Liver (tissue), 9 donors: ENCODE data around the gene INO80. TPM values are rescaled to one million over a fixed set of nuclear protein-coding genes. Genes with fewer than 3 reads are reported as not detected.

Source experiments
- DNase-seq: peaks from one replicate; pipeline ENCODE4 v3.0.0-alpha.2; 2017; ENCODE audit warnings: low spot score
- H3K27ac ChIP-seq, 2 donors: one replicate each; pipeline ENCODE4 v1.7.0; 2013; ENCODE audit warnings: inconsistent platforms in 2 of 2, low read length in 2 of 2, control low read depth in 1 of 2, low read depth in 1 of 2, mild to moderate bottlenecking in 1 of 2
- H3K27me3 ChIP-seq, 4 donors: one replicate each; pipeline versions ENCODE4 v1.6.1 to v1.7.0; 2013; ENCODE audit warnings: low read length in 3 of 4, inconsistent platforms in 1 of 4, mild to moderate bottlenecking in 1 of 4, moderate library complexity in 1 of 4; ENCODE audit not compliant: control insufficient read depth in 4 of 4, insufficient read depth in 4 of 4
- H3K36me3 ChIP-seq, 4 donors: one replicate each; pipeline versions ENCODE4 v1.6.1 to v1.7.0; 2013; ENCODE audit warnings: low read length in 3 of 4, mild to moderate bottlenecking in 3 of 4, low read depth in 1 of 4, moderate library complexity in 1 of 4; ENCODE audit not compliant: control insufficient read depth in 4 of 4, insufficient read depth in 3 of 4
- H3K4me1 ChIP-seq, 4 donors: one replicate each; pipeline versions ENCODE4 v1.6.1 to v1.7.0; 2013; ENCODE audit warnings: low read length in 3 of 4, mild to moderate bottlenecking in 3 of 4, moderate library complexity in 1 of 4; ENCODE audit not compliant: control insufficient read depth in 4 of 4, insufficient read depth in 4 of 4
- H3K4me3 ChIP-seq, 3 donors: one replicate each; pipeline versions ENCODE4 v1.6.1 to v1.7.0; 2013; ENCODE audit warnings: low read length in 3 of 3, control low read depth in 1 of 3, low read depth in 1 of 3, mild to moderate bottlenecking in 1 of 3
- H3K9ac ChIP-seq, 2 donors: one replicate each; pipeline ENCODE4 v1.7.0; 2013; ENCODE audit warnings: low read length in 2 of 2, mild to moderate bottlenecking in 2 of 2, moderate library complexity in 2 of 2, control low read depth in 1 of 2, low read depth in 1 of 2
- H3K9me3 ChIP-seq, 4 donors: one replicate each; pipeline versions ENCODE4 v1.6.1 to v1.7.0; 2013; ENCODE audit warnings: low read length in 3 of 4; ENCODE audit not compliant: control insufficient read depth in 4 of 4
- CTCF ChIP-seq: fragments of 150-350 bp; IDR thresholded peaks from 2 replicates; pipeline ENCODE4 v1.5.1; 2017; ENCODE audit warnings: improper control_type of control experiment, low read depth, low read length; ENCODE audit not compliant: missing input control
- EGR1 ChIP-seq, 2 donors: IDR thresholded peaks; 2 replicates each; pipeline ENCODE4 v1.6.1; 2016 to 2018; ENCODE audit warnings: antibody characterized with exemption in 2 of 2, low read depth in 2 of 2
- FOXA1 ChIP-seq: IDR thresholded peaks from 2 replicates; pipeline ENCODE4 v1.6.1; 2016; ENCODE audit warnings: antibody characterized with exemption
- FOXA2 ChIP-seq: IDR thresholded peaks from 2 replicates; pipeline ENCODE4 v1.6.1; 2016; ENCODE audit warnings: antibody characterized with exemption
- GABPA ChIP-seq, 2 donors: IDR thresholded peaks in 1 of 2; conservative IDR thresholded peaks in 1 of 2; 2 replicates each; pipeline ENCODE4 v1.6.1; 2016; ENCODE audit warnings: antibody characterized with exemption in 2 of 2, mild to moderate bottlenecking in 1 of 2, moderate library complexity in 1 of 2
- HNF4A ChIP-seq, 2 donors: conservative IDR thresholded peaks; 2 replicates each; pipeline ENCODE4 v1.6.1; 2016; ENCODE audit warnings: antibody characterized with exemption in 2 of 2, mild to moderate bottlenecking in 2 of 2
- HNF4G ChIP-seq: IDR thresholded peaks from 2 replicates; pipeline ENCODE4 v1.6.1; 2016; ENCODE audit warnings: antibody characterized with exemption
- JUND ChIP-seq, 2 donors: IDR thresholded peaks; 2 replicates each; pipeline ENCODE4 v1.6.1; 2016; ENCODE audit warnings: antibody characterized with exemption in 2 of 2
- NR2F2 ChIP-seq: IDR thresholded peaks from 2 replicates; pipeline ENCODE4 v1.6.1; 2016; ENCODE audit warnings: antibody characterized with exemption
- RAD21 ChIP-seq, 2 donors: IDR thresholded peaks; 2 replicates each; pipeline ENCODE4 v1.6.1; 2016; ENCODE audit warnings: antibody characterized with exemption in 2 of 2, mild to moderate bottlenecking in 2 of 2
- REST ChIP-seq: IDR thresholded peaks from 2 replicates; pipeline ENCODE4 v1.6.1; 2016; ENCODE audit warnings: antibody characterized with exemption, mild to moderate bottlenecking
- RXRA ChIP-seq, 2 donors: IDR thresholded peaks; 2 replicates each; pipeline ENCODE4 v1.6.1; 2017 to 2018; ENCODE audit warnings: antibody characterized with exemption in 2 of 2, mild to moderate bottlenecking in 1 of 2
- SP1 ChIP-seq: IDR thresholded peaks from 2 replicates; pipeline ENCODE4 v1.6.1; 2018; ENCODE audit warnings: antibody characterized with exemption, mild to moderate bottlenecking
- TAF1 ChIP-seq: conservative IDR thresholded peaks from 2 replicates; pipeline ENCODE4 v1.6.1; 2016; ENCODE audit warnings: antibody characterized with exemption, mild to moderate bottlenecking
- YY1 ChIP-seq: IDR thresholded peaks from 2 replicates; pipeline ENCODE4 v1.6.1; 2016; ENCODE audit warnings: antibody characterized with exemption, mild to moderate bottlenecking
- ZBTB33 ChIP-seq: IDR thresholded peaks from 2 replicates; pipeline ENCODE4 v1.6.1; 2016; ENCODE audit warnings: antibody characterized with exemption
- WGBS: extraction: QIAGEN DNeasy Blood & Tissue Kit; methylation state at CpG from one replicate; pipeline ENCODE4 v1.1.7; 2013; 5-methylcytosine and 5-hydroxymethylcytosine counted together
- polyA plus RNA-seq, 2 donors: library from polyadenylated mRNA; stranded (reverse) in 1 of 2; unstranded in 1 of 2; fragments of 200-250 nt in 1 of 2; fragments of >200 nt in 1 of 2; fragmentation: Nextera tagmentation in 1 of 2; extraction: Ambion mirVana in 1 of 2; gene quantifications; one replicate each; pipeline versions ENCODE4 v1.2.1 to v1.2.3, GENCODE V29; 2013 to 2015
- total RNA-seq, 2 donors: library from RNA; depleted of rRNA; stranded (reverse); fragments of >200 nt; gene quantifications; one replicate each; pipeline ENCODE4 v1.2.3, GENCODE V29; 2014
- donor health status: healthy.
- donor health status: healthy.
- donor health status: healthy.
- donor health status: healthy.
- donor health status: healthy.

Gene INO80
- total and polyA plus RNA-seq, 4 donors = 3.2 to 19.7 (median 9.4) TPM

- H3K27ac ChIP-seq = no peak overlapping the region
- H3K4me3 ChIP-seq = no peak overlapping the region
- H3K27me3 ChIP-seq = no peaks in the 10 kb centered on the region
- H3K9ac ChIP-seq = no peak overlapping the region
- TF ChIP-seq RAD21 (IDR thresholded peaks at IDR 0.05) = no peak
- TF ChIP-seq YY1 = no peak
- TF ChIP-seq NR2F2 = no peak
- TF ChIP-seq HNF4G = no peak
- no peak for TF ChIP-seq REST
- TF ChIP-seq TAF1 = no peak
- no peak for TF ChIP-seq GABPA (IDR thresholded peaks at IDR 0.05 in 1 of 2, conservative IDR thresholded peaks at IDR 0.05 in 1 of 2)
- no peaks in the 10 kb centered on the region for H3K9me3 ChIP-seq
- H3K36me3 ChIP-seq = peaks cover 10 to 69% (median 56%) of the 10 kb centered on the region in 4 donors
- no peaks in the 10 kb centered on the region for H3K4me1 ChIP-seq
- no peak for DNase-seq
- WGBS = 97% methylated on average over 2 of the region's 2 CpGs
These were observed 60.4 kb downstream of the INO80 start for GRCh38 chr15:41055706-41056105.

- H3K4me3 ChIP-seq = no peak overlapping the region
- TF ChIP-seq ZBTB33 (no peak), SP1 (no peak), YY1 (no peak), JUND (IDR thresholded peaks at IDR 0.05) (no peak), FOXA2 (no peak), GABPA (IDR thresholded peaks at IDR 0.05 in 1 of 2, conservative IDR thresholded peaks at IDR 0.05 in 1 of 2) (no peak), TAF1 (no peak), EGR1 (IDR thresholded peaks at IDR 0.05; ENCODE audit: low read depth in 2 of 2) (no peak), HNF4A (conservative IDR thresholded peaks at IDR 0.05) (no peak), RXRA (IDR thresholded peaks at IDR 0.05) (no peak), NR2F2 (no peak), RAD21 (IDR thresholded peaks at IDR 0.05) (no peak), CTCF (no peak), REST (no peak), FOXA1 (no peak)
- H3K9ac ChIP-seq = no peak overlapping the region
- no peaks in the 10 kb centered on the region for H3K27me3 ChIP-seq
- H3K9me3 ChIP-seq = no peaks in the 10 kb centered on the region
- no peak for DNase-seq
- peaks cover 4 to 18% (median 7%) of the 10 kb centered on the region in 4 donors for H3K4me1 ChIP-seq
- H3K36me3 ChIP-seq = peaks cover 10 to 59% (median 37%) of the 10 kb centered on the region in 4 donors
- H3K27ac ChIP-seq = no peak overlapping the region
- WGBS = 98% methylated on average over 2 of the region's 2 CpGs
These were observed 64.9 kb downstream of the INO80 start for GRCh38 chr15:41051139-41051538.
